Measurements from ENCODE around the gene AJAP1. TPM values are rescaled to one million over a fixed set of nuclear protein-coding genes. Genes with fewer than 3 reads are reported as not detected.

AJAP1 gene
- total and polyA plus RNA-seq, 2 of the 8 experiments (the other 6 are each of a cell fraction or from before 2014, with no cell fraction given) = 1.9 to 6.2 TPM

- WGBS, 2 experiments (ENCODE audit: extremely low coverage in 1 of 2, insufficient coverage in 1 of 2, insufficient read length in 1 of 2, insufficient replicate concordance in 2 of 2, low coverage in 1 of 2, low lambda C conversion rate in 2 of 2, missing lambda C conversion rate in 1 of 2) = 92% methylated on average over 37 of the region's 37 CpGs; no CpG with 5 or more reads in 1 of the 2 experiments
- H3K56ac ChIP-seq (replicated peaks; ENCODE audit: insufficient read length, low read depth, low read length) = no peak overlapping the region
- H2BK15ac ChIP-seq (ENCODE audit: low read length) = no peak overlapping the region
- H3K79me2 ChIP-seq (ENCODE audit: control insufficient read depth in 1 of 2, insufficient read depth in 2 of 2, low read length in 2 of 2) = no peaks in the 10 kb centered on the region
- no peak overlapping the region for H3K23ac ChIP-seq (ENCODE audit: insufficient read length)
- no peak overlapping the region for H3K4ac ChIP-seq (replicated peaks; ENCODE audit: insufficient read length, low read depth, low read length)
- H4K91ac ChIP-seq (replicated peaks; ENCODE audit: insufficient read length, low read length) = no peak overlapping the region
- H3K4me2 ChIP-seq (ENCODE audit: insufficient read depth in 1 of 2, low read depth in 2 of 2, low read length in 2 of 2) = no peak overlapping the region
- H3K79me1 ChIP-seq (ENCODE audit: low read depth, low read length) = no peaks in the 10 kb centered on the region
- no peak overlapping the region for H3K27ac ChIP-seq (ENCODE audit: low read depth, low read length)
- H3K9ac ChIP-seq (replicated peaks in 1 of 4; ENCODE audit: extremely low read depth in 1 of 4, low read depth in 3 of 4, low read length in 3 of 4) = no peak overlapping the region
- H2BK20ac ChIP-seq (ENCODE audit: low read length) = no peak overlapping the region
- CTCF ChIA-PET (ENCODE audit: partially characterized antibody) = interaction anchor here (0.6 to 4.6 kb wide), 5 partner anchors 12 to 671 kb away, joined by 3 to 18 read pairs (median 3); no protein-coding TSS in a partner anchor
- H2AK5ac ChIP-seq (ENCODE audit: low read depth, low read length) = no peak overlapping the region
- no peak overlapping the region for H2AFZ ChIP-seq (ENCODE audit: low read length)
- H4K8ac ChIP-seq (ENCODE audit: extremely low read depth, insufficient read depth, low read length) = no peak overlapping the region; the same call in 1 of the 2 replicates
- H3K4me3 ChIP-seq (ENCODE audit: extremely low read depth in 1 of 4, insufficient read depth in 2 of 4, low read depth in 3 of 4, low read length in 4 of 4) = no peak overlapping the region
- H3K36me3 ChIP-seq (ENCODE audit: control insufficient read depth in 2 of 4, insufficient read depth in 4 of 4, low read length in 3 of 4) = no peaks in the 10 kb centered on the region
- H4K20me1 ChIP-seq (replicated peaks in 1 of 2; ENCODE audit: control insufficient read depth in 1 of 2, insufficient read depth in 2 of 2, low read length in 2 of 2) = peaks cover 0 to 2% of the 10 kb centered on the region in 2 experiments
- H2BK5ac ChIP-seq (ENCODE audit: low read depth, low read length) = no peak overlapping the region
- peaks cover 2% of the 10 kb centered on the region; the same call in 1 of the 2 replicates for H3K23me2 ChIP-seq (ENCODE audit: low read depth, low read length)
- POLR2A ChIA-PET (ENCODE audit: partially characterized antibody) = interaction anchor here (0.7 kb wide), 1 partner anchor 18 kb away, joined by 3 read pairs; no protein-coding TSS in a partner anchor
- no peak overlapping the region for H2BK120ac ChIP-seq (replicated peaks; ENCODE audit: low read depth, low read length)
- no peak overlapping the region for H4K5ac ChIP-seq (ENCODE audit: insufficient read length, low read depth, low read length)
- no peak overlapping the region for H3K14ac ChIP-seq (ENCODE audit: insufficient read length)
- H3K4me1 ChIP-seq (replicated peaks in 1 of 4; ENCODE audit: control insufficient read depth in 3 of 4, insufficient read depth in 4 of 4, low read length in 3 of 4) = no peaks in the 10 kb centered on the region; a peak in 1 of 7 replicates
- H2BK12ac ChIP-seq (ENCODE audit: low read depth, low read length) = no peak overlapping the region
- DNase-seq (ENCODE audit: low read depth in 1 of 2, low spot score in 2 of 2) (no peak), FAIRE-seq (no peak)
- H3K18ac ChIP-seq (ENCODE audit: extremely low read depth, low read length) = no peak overlapping the region
- no peaks in the 10 kb centered on the region for H3K9me3 ChIP-seq (ENCODE audit: insufficient read depth in 2 of 2, low read depth in 1 of 2, low read length in 1 of 2)
- no peaks in the 10 kb centered on the region for H3K27me3 ChIP-seq (replicated peaks in 1 of 4; ENCODE audit: control insufficient read depth in 3 of 4, extremely low read depth in 1 of 4, insufficient read depth in 3 of 4, low read length in 3 of 4)
- no peak for TF ChIP-seq NRF1 (IDR thresholded peaks at IDR 0.05; ENCODE audit: low read depth, low read length)
- no peak for TF ChIP-seq RXRA (IDR thresholded peaks at IDR 0.05; ENCODE audit: insufficient read depth, low read depth, low read length)
- no peak for TF ChIP-seq JUN (IDR thresholded peaks at IDR 0.05; ENCODE audit: low read depth, low read length)
- no peak for TF ChIP-seq EGR1 (IDR thresholded peaks at IDR 0.05; ENCODE audit: borderline replicate concordance, low read depth, low read length)
- no peak for TF ChIP-seq KDM1A (IDR thresholded peaks at IDR 0.05; ENCODE audit: borderline replicate concordance, low read length)
- TF ChIP-seq GABPA (IDR thresholded peaks at IDR 0.05; ENCODE audit: borderline replicate concordance, insufficient read depth, low read length) = no peak
- no peak for TF ChIP-seq SRF (IDR thresholded peaks at IDR 0.05; ENCODE audit: low read depth, low read length)
- TF ChIP-seq TEAD4 (IDR thresholded peaks at IDR 0.05; ENCODE audit: low read depth, low read length) = no peak
- TF ChIP-seq CHD1 (IDR thresholded peaks at IDR 0.05; ENCODE audit: low read depth, low read length) = no peak
- TF ChIP-seq CEBPB (IDR thresholded peaks at IDR 0.05; ENCODE audit: low read depth, low read length) = no peak
- no peak for TF ChIP-seq SP4 (IDR thresholded peaks at IDR 0.05; ENCODE audit: low read length)
- no peak for TF ChIP-seq TAF7 (optimal IDR thresholded peaks at IDR 0.05; ENCODE audit: borderline replicate concordance, low read depth, low read length)
- TF ChIP-seq POU5F1 (IDR thresholded peaks at IDR 0.05; ENCODE audit: low read depth, low read length) = no peak
Observed at GRCh38 chr1:4772294-4773010, 118.0 kb downstream of the AJAP1 start.

Measured in H1 (cell line).